Measurements from ENCODE around the gene PRKD2.
A peak's percentile ranks its signal among the peaks of the same experiment; 100 is the strongest.

PRKD2 gene

DNA sequence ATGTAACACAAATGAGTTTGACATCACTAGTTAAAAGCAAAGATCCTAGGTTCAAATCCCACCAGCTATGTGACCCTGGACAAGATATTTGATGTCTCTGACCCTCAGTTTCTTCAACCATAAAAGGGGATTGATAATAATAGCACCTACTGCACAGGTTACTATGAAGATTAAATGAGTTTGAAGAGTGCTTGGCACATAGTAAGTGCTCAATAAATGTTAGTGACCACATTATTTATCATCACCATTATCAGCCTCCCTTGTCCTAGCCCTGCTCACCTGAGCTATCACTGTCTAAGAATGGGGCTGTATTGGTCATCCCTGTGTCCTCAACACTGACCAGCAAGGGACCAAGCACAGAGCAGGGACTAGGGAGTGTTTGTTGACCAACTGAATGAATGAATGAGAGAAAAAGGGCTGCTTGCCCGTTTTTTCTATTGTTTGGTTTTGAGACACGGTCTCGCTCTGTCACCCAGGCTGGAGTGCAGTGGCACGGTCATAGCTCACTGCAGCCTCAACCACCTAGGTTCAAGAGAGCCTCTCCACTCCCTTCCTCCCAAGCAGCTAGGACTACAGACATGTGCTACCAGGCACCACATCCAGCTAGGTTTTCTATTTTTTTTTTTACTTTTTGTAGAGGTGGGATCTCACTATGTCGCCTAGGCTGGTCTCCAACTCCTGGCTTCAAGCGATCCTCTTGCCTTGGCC, 29.3 kb downstream of the PRKD2 start:
- Mint-ChIP-seq H3K4me1 (ENCODE audit: low read depth) (no peaks in the 10 kb centered on the region), H3K27me3 (no peaks in the 10 kb centered on the region), H3K27ac (peak overlapping the region; percentile 34), H3K4me3 (no peak overlapping the region), H3K36me3 (peaks cover 3% of the 10 kb centered on the region), H3K9me3 (ENCODE audit: low read depth) (no peaks in the 10 kb centered on the region)

DNA sequence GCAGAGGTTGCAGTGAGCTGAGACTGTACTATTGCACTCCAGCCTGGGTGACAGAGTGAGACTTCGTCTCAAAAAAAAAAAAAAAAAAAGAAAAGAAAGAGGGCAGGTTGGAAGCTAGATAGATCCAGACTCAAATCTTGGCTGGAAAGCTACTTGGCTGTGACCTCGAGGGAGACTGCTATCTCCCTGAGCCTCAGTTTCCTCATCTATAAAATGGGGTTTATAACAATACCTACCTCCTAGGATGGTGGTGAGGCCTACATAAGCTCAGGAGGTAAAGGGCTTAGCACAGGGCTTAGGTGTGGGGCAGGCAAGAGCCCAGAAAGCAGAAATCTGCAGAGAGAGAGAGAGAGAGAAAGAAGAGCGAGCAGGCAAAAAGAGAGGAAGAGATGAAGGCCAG, 31.7 kb downstream of the PRKD2 start:
- Mint-ChIP-seq H3K9me3 (ENCODE audit: low read depth) (no peaks in the 10 kb centered on the region), H3K27ac (peak overlapping the region; percentile 72), H3K4me1 (ENCODE audit: low read depth) (no peaks in the 10 kb centered on the region), H3K27me3 (no peaks in the 10 kb centered on the region), H3K4me3 (no peak overlapping the region), H3K36me3 (no peaks in the 10 kb centered on the region)

DNA sequence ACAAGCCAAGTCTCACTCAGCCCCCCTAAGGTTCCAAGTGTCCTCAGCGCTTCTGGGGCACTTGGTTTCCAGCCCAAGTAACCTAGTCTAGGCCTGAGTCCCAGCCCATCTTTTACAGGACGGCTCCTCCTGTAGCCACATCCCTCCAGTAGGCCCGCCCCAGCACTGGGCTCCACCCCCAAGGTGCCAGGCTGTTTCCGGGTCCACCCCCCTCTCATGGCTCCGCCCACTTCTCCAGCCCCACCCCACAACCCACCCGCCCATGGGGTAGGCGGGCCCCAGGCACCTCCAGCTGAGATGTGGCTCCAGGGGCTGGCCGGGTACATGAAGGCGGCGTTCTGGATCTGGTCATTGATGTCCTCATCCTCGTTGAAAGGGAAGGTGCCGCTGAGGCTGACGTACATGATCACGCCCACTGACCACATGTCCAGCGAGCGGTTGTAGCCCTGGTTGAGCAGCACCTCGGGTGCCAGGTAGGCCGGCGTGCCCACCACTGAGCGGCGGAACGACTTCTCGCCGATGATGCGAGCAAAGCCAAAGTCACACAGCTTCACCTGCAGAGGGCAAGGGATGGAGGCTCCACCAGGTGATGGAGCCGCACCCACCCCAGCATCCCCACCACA, 38.7 kb downstream of the PRKD2 start:
- Mint-ChIP-seq H3K9me3 (ENCODE audit: low read depth) (no peaks in the 10 kb centered on the region), H3K4me1 (ENCODE audit: low read depth) (peaks cover 2% of the 10 kb centered on the region), H3K27ac (peak overlapping the region; percentile 22), H3K36me3 (peaks cover 3% of the 10 kb centered on the region), H3K27me3 (no peaks in the 10 kb centered on the region), H3K4me3 (no peak overlapping the region)

DNA sequence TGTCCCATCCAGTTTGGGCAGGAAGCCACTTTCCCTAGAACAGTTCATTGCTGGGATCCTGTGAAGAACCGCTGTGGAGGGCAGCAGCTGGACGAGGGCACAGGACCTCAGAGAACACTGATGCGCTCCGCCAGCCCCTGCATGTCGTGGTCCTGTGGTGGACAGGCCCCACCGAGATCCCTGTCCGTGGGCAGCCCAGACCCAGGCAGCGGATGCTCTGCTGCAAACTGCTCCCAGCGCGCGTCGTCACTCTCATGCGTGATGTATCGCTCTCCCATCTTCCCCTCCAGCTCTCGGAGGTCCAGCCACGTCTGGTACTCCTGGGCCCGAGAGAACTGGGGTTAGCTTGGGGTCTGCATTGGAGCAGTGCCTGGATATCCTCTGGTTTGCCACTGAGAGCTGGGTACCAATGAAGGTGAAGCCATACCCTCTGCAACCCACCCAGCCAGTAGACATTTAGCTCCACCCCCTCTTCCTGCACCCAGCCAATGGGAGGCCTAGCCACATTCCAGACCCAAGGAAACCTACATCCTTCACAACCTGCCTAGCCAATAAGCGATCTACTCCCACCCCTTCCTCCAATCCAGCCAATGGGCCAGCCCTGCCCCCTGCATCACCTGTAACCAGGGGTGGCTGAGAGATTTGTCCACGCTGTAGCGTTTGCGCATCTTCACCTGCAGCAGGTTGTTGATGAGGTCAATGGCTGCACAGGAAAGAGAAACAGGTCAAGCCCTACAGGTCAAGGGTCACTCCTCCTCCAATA, 42.3 kb downstream of the PRKD2 start:
- peaks cover 11% of the 10 kb centered on the region for H3K36me3 Mint-ChIP-seq
- no peak overlapping the region for H3K4me3 Mint-ChIP-seq
- H3K9me3 Mint-ChIP-seq (ENCODE audit: low read depth), result no peaks in the 10 kb centered on the region
- no peak overlapping the region for H3K27ac Mint-ChIP-seq
- no peaks in the 10 kb centered on the region for H3K27me3 Mint-ChIP-seq
- H3K4me1 Mint-ChIP-seq (ENCODE audit: low read depth), result no peaks in the 10 kb centered on the region

DNA sequence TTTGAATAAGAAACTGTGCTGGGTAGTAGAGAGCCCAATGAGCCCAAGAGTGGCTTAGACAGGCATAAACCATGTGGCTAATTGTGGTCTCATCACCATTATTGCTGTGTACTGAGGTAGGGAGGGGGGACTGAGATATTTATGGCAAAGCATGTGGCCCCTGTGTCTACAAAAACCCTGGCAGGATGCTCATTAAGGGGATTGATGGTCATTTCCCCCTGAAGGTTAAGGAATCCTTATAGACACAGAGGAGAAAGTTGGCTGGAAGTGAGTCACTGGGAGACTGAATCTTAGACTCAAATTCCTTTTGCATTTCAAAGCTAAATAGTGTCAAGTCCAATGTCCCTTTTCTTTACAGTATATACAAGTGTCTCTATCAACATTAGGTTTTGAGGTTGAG, 46.1 kb downstream of the PRKD2 start:
- Mint-ChIP-seq H3K27me3 (no peaks in the 10 kb centered on the region), H3K27ac (no peak overlapping the region), H3K9me3 (ENCODE audit: low read depth) (no peaks in the 10 kb centered on the region), H3K36me3 (peaks cover 11% of the 10 kb centered on the region), H3K4me3 (no peak overlapping the region), H3K4me1 (ENCODE audit: low read depth) (no peaks in the 10 kb centered on the region)

DNA sequence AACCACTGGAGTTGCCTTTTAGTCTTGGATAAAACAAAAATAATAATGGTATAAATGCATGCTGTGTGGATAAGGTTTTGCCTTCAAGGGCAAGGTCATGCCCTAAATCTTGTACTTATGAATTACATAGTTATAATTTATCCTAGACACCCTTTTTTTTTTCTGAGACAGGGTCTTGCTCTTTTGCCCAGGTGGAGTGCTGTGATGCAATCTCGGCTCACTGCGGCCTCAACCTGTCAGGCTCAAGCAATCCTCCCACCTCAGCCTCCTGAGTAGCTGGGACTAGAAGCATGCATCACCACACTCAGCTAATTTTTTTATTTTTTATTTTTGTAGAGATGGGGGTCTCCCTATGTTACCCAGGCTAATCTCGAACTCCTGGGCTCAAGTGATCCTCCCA, 48.3 kb downstream of the PRKD2 start:
- no peak overlapping the region for H3K27ac Mint-ChIP-seq
- H3K4me3 Mint-ChIP-seq, result no peak overlapping the region
- H3K4me1 Mint-ChIP-seq (ENCODE audit: low read depth), result no peaks in the 10 kb centered on the region
- peaks cover 9% of the 10 kb centered on the region for H3K36me3 Mint-ChIP-seq
- no peaks in the 10 kb centered on the region for H3K27me3 Mint-ChIP-seq
- H3K9me3 Mint-ChIP-seq (ENCODE audit: low read depth), result no peaks in the 10 kb centered on the region

DNA sequence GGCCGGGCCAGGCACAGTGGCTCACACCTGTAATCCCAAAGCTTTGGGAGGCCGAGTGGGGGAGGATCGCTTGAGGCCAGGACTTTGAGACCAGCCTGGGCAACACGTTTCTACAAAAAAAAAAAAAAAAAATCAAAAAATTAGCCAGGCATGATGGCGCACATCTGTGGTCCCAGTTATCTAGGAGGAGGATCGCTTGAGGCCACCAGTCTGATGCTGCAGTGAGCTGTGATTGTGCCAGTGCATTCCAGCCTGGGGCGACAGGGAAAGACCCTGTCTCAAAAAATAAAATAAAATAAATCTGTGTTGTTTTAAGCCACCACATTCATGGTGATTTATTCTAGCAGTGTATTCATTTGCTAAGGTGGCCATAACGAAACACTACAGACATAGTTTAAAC, 51.8 kb downstream of the PRKD2 start:
- Mint-ChIP-seq H3K36me3 (no peaks in the 10 kb centered on the region), H3K4me3 (no peak overlapping the region), H3K9me3 (ENCODE audit: low read depth) (no peaks in the 10 kb centered on the region), H3K4me1 (ENCODE audit: low read depth) (peaks cover 16% of the 10 kb centered on the region), H3K27ac (no peak overlapping the region), H3K27me3 (no peaks in the 10 kb centered on the region)

DNA sequence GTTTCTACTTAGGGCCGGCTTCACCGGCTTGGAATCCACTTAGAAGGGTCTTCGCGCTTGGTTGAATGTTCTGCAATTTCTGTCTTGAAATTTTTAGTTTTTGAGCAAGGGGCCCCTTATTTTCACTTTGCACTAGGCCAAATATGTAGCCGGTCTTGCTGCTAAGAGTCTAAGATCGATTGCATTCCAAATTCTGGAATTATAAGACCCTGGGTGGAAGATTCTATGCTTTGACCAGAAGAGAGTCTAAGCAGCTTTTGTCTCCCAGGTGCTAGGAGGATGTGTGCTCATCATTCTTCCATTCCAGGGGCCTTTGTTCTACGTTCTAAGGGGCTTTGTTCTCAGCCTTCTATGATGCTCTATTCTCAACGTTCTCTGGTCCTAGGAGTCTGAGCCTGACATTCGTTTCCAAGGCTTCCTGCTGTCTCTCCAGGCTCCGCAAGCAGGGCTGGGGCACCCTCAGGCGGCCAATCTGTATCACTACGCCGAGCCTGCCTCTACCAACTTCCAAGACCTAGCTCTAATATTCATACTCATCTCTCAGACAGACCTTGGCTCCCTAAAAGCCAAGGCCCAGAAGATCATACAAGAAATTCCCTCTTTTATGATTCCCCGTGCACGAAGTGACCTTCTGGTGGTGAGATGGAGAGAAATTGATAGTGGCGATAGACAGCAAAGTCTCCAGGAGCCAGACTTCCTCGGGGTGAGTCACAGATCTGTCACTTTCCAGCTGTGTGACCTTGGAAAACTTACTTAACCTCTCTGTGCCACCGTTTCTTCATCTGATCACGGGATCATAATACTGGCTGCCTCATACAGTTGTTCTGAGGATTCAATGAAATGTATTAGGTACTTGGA, 55.0 kb downstream of the PRKD2 start:
- Mint-ChIP-seq H3K36me3 (peaks cover 1% of the 10 kb centered on the region), H3K4me1 (ENCODE audit: low read depth) (peaks cover 21% of the 10 kb centered on the region), H3K4me3 (peak overlapping the region; percentile 83), H3K27ac (peak overlapping the region; percentile 83), H3K27me3 (peaks cover 8% of the 10 kb centered on the region), H3K9me3 (ENCODE audit: low read depth) (no peaks in the 10 kb centered on the region)

DNA sequence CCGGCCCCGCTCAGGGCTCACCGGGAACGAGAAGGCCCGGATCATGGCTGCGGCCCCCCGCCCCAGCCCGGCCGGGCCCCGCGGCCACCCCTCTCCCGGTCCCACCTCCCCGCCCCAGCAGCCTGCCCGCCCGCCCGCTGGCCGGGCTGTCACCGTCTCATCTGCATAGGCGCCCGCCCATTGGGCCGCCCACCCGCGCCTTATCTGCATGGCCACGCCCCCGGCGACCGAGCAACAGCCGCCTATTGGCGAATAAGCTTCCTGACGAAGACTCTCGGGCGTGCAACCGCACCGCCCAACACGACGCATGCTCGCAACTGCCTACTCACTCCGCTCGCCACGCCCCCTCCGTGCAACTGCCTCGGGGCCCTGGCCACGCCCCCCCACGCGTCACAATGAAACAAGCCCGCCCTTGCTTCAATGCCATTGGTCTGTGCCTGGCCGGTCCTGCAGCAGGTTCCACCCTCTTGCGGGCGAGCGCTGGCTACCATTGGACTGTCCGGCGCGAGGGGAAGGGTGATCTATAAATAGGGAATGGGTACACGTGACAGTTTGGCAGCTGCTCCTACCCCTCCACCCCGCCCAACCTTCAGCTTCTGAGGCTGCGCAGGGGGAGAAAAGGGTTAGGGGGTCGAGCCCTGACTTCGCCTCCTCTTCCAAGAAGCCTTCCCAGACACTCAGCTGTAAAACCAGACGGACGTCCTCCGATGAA, 55.7 kb downstream of the PRKD2 start, which contains the start of gene DACT3:
Gene DACT3 (minus strand): TSS at position 163 of the 712 bp plus-strand sequence. CDS start 118 bp downstream, at position 45.
- Mint-ChIP-seq H3K27me3 (peaks cover 12% of the 10 kb centered on the region), H3K9me3 (ENCODE audit: low read depth) (no peaks in the 10 kb centered on the region), H3K36me3 (peaks cover 4% of the 10 kb centered on the region), H3K4me1 (ENCODE audit: low read depth) (peaks cover 21% of the 10 kb centered on the region), H3K4me3 (peak within 1 kb of the TSS; percentile 83), H3K27ac (peak within 1 kb of the TSS; percentile 83)

DNA sequence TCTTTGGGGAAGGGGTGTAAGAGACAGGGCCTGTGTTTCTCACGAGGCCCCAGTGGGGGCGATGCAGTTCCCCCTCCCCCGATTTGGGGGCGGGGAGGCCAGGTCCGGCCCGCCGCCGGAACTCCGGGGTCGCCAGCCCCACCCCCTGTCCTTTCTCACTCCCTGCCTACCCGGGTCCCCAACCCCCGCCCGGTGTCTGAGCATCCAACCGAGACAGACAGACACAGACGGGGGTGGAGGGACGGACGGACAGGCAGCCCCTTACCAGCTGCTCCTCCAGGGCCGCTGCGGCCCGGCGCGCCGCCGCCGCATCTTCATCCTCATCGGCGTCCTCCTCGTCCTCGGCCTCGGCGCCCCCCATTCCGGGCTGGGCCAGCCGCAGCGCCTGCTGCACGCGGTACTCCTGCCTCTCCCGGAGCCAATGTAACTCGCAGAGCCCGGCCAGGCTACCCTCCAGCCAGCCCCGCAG, 56.3 kb downstream of the PRKD2 start:
- Mint-ChIP-seq H3K4me1 (ENCODE audit: low read depth) (peaks cover 21% of the 10 kb centered on the region), H3K9me3 (ENCODE audit: low read depth) (no peaks in the 10 kb centered on the region), H3K27ac (no peak overlapping the region), H3K36me3 (peaks cover 4% of the 10 kb centered on the region), H3K4me3 (peak overlapping the region; percentile 83), H3K27me3 (peaks cover 12% of the 10 kb centered on the region)

DNA sequence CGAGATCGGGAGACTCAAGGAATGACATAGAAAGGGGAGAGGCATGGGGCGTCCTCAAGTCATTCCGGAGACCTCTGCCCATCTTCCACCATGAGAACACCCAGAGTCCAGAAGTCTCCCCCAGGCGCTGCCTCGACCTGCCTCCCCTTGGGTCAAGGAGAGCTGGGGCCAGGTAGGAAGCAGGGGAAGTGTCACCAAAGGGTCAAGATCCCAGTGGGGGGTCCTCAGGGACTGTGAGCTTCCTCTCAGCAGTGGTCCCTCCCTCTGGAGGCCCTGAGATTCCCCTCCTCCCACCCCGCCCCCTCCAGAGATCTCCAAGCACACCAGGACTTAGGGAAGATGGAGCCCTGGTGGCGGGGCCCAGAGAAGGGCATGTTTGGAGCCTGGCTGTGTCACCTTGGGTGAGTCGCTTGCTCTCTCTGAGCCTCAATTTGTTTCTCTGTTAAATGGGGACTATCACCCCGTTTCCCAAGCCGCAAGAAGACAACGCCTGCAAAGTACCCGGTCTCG, 56.9 kb downstream of the PRKD2 start:
- Mint-ChIP-seq H3K9me3 (ENCODE audit: low read depth) (no peaks in the 10 kb centered on the region), H3K27me3 (peaks cover 12% of the 10 kb centered on the region), H3K4me3 (peak overlapping the region; percentile 76), H3K27ac (peak overlapping the region; percentile 1), H3K36me3 (peaks cover 4% of the 10 kb centered on the region), H3K4me1 (ENCODE audit: low read depth) (peaks cover 21% of the 10 kb centered on the region)

DNA sequence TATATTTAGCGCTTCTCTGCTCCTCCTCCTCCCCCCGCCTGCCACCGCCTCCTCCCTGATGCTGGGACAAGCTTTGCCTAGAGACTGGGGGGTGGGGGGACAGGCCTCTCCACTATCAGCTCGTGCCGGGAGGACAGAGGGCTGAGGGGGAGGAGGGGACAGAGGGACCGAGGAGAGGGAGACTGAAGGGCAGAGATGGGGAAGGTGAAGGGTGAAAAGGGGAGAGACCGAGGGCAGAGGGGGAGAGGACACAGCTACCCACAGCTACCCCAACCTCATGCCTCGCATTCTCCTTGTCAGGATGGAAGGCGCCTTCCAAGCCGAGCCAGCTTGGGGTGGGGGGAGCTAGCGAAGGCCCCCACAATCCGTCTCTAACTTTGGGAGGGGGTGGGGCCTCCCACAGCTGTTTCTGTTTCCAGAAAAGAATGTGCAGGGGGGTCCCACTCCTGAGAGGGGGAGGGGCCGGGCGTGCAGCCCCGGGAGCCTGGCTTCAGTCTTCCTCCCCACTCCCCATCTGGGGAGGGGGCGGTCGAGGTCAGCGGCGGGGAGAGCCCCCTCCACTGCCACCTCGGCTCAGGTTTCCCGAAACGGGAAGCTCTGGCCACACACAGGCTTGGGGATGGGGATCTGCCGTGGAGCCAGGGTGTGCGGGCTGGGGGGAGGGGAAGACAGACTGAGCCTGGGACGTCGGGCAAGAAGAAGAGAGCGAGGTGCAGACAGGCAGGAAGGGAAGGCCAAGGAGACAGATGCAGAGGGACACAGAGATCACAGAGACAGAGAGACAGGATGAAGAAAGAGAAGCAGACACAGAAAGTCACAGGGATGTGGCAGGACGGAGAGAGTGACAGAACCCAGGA, 57.5 kb downstream of the PRKD2 start:
- Mint-ChIP-seq H3K27ac (peak overlapping the region; percentile 1), H3K9me3 (ENCODE audit: low read depth) (no peaks in the 10 kb centered on the region), H3K27me3 (peaks cover 16% of the 10 kb centered on the region), H3K4me3 (peak overlapping the region; percentile 76), H3K4me1 (ENCODE audit: low read depth) (peaks cover 21% of the 10 kb centered on the region), H3K36me3 (peaks cover 6% of the 10 kb centered on the region)

DNA sequence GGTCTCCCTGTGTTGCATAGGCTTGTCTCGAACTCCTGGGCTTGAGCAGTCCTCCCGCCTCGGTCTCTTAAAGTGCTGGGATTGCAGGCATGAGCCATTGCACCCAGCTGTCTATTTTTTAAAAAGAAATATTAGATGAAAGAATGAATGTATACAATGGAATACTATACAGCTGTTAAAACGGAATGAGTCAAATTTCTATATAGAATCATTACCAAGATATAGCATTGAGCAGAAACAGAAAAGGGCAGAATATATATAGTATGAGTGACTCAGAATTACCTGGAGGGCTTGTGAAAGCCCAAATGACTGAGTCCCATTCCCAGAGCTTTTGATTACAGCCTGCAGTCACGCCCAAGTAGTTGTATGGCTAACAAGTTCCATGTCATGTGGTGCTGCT, 60.4 kb downstream of the PRKD2 start:
- Mint-ChIP-seq H3K4me3 (no peak overlapping the region), H3K9me3 (ENCODE audit: low read depth) (no peaks in the 10 kb centered on the region), H3K27ac (no peak overlapping the region), H3K27me3 (peaks cover 19% of the 10 kb centered on the region), H3K4me1 (ENCODE audit: low read depth) (peaks cover 13% of the 10 kb centered on the region), H3K36me3 (peaks cover 6% of the 10 kb centered on the region)
